Measurements from ENCODE around the gene GPBP1L1.

GRCh38 chr1:45674478-45674877, 11.9 kb downstream of the GPBP1L1 start:
- TF ChIP-seq CTCF (IDR thresholded peaks at IDR 0.05; ENCODE audit: low read depth, low read length, poor library complexity, severe bottlenecking) (no peak), EZH2phosphoT487 (IDR thresholded peaks at IDR 0.05; ENCODE audit: borderline replicate concordance, low read length) (no peak)

Data from DOHH2 (cell line).